Subcutaneous adipose tissue (tissue), 4 donors: ENCODE data around the gene GRM3. TPM values are rescaled to one million over a fixed set of nuclear protein-coding genes. Genes with fewer than 3 reads are reported as not detected.

Experiments
- total RNA-seq, 4 donors: library from RNA; depleted of rRNA; stranded (reverse); fragments of >200 nt; gene quantifications; one replicate each; pipeline ENCODE4 v1.1.0, GENCODE V29; 2016
- TF ChIP-seq, protein P1 (sequence below): fragments of 450-650 bp; IDR thresholded peaks from one replicate; pipeline ENCODE4 v1.5.1; 2016; ENCODE audit warnings: low read depth, mild to moderate bottlenecking, control low read depth, antibody characterized with exemption, moderate library complexity

Gene GRM3
- total RNA-seq: not detected

DNA sequence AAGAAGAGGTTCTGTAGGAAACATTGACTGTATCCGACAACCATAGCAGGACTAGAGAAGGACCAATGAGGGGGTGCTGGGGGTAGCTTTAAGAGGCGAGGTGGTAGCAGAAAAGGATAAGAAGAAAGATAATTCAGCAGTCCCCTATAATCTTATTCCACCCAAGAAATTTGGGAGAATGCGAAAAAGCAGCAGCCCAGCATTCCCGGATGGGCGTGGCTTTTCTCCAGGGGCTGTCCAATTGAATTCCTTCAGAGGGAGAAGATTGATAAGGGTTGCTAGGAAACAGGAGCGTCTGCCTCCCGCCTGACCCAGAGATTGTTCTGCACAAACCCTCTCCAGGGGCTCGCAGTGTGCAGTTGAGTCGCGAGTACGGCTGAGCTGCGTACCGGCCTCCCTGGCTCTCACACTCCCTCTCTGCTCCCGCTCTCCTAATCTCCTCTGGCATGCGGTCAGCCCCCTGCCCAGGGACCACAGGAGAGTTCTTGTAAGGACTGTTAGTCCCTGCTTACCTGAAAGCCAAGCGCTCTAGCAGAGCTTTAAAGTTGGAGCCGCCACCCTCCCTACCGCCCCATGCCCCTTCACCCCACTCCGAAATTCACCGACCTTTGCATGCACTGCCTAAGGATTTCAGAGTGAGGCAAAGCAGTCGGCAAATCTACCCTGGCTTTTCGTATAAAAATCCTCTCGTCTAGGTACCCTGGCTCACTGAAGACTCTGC lies at the start of gene GRM3:
TSS of gene GRM3 (plus strand) at position 349 of the 721 bp plus-strand sequence. CDS start 121,237 bp downstream, outside the sequence.
- TF ChIP-seq, protein P1, sequence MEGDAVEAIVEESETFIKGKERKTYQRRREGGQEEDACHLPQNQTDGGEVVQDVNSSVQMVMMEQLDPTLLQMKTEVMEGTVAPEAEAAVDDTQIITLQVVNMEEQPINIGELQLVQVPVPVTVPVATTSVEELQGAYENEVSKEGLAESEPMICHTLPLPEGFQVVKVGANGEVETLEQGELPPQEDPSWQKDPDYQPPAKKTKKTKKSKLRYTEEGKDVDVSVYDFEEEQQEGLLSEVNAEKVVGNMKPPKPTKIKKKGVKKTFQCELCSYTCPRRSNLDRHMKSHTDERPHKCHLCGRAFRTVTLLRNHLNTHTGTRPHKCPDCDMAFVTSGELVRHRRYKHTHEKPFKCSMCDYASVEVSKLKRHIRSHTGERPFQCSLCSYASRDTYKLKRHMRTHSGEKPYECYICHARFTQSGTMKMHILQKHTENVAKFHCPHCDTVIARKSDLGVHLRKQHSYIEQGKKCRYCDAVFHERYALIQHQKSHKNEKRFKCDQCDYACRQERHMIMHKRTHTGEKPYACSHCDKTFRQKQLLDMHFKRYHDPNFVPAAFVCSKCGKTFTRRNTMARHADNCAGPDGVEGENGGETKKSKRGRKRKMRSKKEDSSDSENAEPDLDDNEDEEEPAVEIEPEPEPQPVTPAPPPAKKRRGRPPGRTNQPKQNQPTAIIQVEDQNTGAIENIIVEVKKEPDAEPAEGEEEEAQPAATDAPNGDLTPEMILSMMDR: no peak

DNA sequence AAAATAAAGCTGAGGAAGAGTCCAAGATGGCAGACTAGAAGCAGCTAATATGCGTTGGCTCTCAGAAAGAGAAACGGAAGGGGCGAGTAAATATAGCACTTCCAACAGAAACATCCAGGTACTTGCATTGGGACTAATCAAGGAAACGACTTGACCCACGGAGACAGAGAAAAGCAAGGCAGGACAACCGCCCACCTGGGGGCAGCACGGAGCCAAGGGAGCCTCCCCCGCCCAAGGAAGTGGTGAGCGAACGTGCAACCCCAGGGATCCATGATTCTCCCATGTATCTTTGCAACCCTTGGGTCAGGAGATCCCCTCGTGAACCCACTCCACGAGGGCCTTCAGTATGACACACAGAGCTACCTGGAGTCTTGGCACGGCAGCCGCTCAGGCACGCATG lies 45.4 kb upstream of the GRM3 start:
- TF ChIP-seq, protein P1: no peak

DNA sequence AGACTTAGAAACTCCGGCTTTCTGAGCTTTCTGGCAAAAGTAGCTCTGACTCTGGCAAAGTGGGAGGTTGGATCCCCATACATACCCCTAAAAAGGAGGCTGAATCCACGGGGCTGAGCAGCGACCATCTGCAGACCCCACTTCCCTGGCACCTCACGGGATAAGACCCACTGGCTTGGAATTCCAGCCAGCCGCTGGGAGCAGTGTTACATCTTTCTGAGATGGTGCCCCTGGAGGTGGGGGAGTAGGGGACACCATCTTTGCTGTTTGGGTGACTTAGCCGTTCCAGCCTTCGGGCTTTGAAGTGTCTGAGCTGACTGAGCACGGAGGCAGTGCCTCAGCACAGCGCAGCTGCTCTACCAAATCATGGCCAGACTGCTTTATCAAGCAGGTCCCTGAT lies 45.0 kb upstream of the GRM3 start:
- TF ChIP-seq, protein P1: no peak

DNA sequence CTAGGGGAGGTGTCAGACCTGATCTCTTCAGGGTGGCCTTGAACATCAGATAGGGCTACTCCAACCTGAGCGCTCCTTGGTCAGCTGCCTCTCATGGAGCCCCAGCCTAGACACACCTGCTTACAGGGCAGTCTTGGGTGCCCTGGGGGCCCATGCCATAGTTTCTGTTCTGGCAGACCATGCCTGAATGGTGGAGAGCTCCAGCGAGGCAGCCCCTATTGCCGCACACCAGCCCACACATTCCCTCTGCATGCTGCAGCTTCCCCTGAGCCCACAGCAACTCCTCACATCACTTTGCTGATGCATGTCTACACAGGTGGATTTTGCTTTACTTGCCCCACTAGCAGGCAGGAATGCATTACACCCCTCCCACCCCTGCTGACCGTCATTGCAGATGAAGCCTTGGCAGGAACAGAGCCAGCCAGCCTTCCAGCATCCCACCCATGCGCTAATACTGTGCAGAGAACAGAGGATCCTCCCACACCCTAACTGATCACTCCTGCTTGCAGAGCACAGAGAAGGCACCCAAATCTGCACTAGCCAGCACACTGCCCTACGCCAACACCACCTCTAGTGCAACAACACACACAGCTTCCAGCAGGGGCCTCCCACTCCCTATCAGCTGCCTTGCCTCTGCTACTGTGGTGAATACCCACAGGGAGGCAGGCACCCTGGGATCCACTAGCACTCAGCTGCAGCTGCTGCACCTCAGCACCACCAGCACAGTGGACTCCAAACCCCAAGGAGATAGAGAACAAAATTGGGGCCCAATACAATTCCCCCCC lies 43.0 kb upstream of the GRM3 start:
- TF ChIP-seq, protein P1: no peak

DNA sequence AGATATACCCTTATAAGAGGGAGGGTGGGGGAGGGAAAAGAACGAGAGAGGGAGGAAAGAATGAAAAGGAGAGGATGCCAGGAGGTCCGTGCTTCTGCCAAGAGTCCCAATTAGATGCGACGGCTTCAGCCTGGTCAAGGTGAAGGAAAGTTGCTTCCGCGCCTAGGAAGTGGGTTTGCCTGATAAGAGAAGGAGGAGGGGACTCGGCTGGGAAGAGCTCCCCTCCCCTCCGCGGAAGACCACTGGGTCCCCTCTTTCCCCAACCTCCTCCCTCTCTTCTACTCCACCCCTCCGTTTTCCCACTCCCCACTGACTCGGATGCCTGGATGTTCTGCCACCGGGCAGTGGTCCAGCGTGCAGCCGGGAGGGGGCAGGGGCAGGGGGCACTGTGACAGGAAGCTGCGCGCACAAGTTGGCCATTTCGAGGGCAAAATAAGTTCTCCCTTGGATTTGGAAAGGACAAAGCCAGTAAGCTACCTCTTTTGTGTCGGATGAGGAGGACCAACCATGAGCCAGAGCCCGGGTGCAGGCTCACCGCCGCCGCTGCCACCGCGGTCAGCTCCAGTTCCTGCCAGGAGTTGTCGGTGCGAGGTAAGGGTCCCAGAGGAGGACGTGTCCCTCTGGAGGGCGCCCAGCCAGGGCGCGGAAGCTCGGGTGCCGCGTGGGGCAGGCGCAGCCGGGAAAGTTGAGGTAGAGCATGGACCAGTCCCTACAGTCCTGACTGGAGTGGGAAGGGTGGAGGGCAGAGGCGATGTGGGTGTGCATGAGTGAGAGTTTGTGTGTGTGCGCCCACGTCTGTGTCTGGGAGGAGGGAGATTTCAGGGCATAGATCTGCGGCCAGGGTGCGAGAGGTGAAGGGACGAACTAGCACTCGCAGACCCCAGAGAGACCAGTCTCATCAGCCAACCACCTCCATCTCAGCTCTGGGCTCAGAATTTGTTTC lies 844 bp downstream of the GRM3 start:
- TF ChIP-seq, protein P1: no peak

DNA sequence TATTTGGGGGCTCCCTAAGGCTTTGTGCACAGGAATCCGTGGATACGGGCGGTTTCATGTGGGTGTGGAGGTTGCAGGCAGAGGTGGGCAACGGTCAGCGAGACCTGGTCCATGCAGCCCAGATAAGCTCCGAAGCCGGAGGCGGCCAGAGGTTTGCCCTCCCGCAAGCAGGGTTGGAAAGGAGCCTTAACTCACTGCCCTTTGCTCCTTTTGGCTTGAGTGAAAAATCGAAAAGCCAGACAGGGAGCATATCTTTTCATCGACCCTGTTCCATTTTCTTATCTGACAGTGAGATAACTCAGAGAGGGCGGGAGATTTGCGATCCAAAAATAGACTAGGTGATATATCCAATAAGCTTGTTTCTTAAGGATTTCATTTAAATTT lies 1.5 kb downstream of the GRM3 start:
- TF ChIP-seq, protein P1: no peak
